ENCODE data around the gene MYOCOS. TPM values are rescaled to one million over a fixed set of nuclear protein-coding genes. Genes with fewer than 3 reads are reported as not detected.

Gene MYOCOS
- total RNA-seq, 2 donors from 2014 or later, result not detected

GRCh38 chr1:171583591-171584201 is 38.3 kb upstream of the MYOCOS start:
- no peaks in the 10 kb centered on the region for H3K4me1 ChIP-seq (replicated peaks)
- DNase-seq (ENCODE audit: low spot score), result no peak
- no peaks in the 10 kb centered on the region for H3K27me3 ChIP-seq (replicated peaks; ENCODE audit: insufficient read depth)
- H3K9me3 ChIP-seq, result no peaks in the 10 kb centered on the region
- H3K36me3 ChIP-seq, result peaks cover 0 to 4% of the 10 kb centered on the region in 2 donors
- no peak overlapping the region for H3K27ac ChIP-seq
- intact Hi-C loops (cut with DNase I), result no loop called here
- WGBS, result 47% methylated on average over 1 of the region's 1 CpG
- H3K4me3 ChIP-seq, result no peak overlapping the region
- TF ChIP-seq CTCF (IDR thresholded peaks at IDR 0.05), result no peak
- TF ChIP-seq POLR2A (IDR thresholded peaks at IDR 0.05), result no peak
- no peak for TF ChIP-seq POLR2AphosphoS5 (IDR thresholded peaks at IDR 0.05)

- peaks cover 0 to 4% of the 10 kb centered on the region in 2 donors for H3K36me3 ChIP-seq
- intact Hi-C loops (cut with DNase I), result no loop called here
Measured at GRCh38 chr1:171585715-171586114, 36.3 kb upstream of the MYOCOS start.

DNA sequence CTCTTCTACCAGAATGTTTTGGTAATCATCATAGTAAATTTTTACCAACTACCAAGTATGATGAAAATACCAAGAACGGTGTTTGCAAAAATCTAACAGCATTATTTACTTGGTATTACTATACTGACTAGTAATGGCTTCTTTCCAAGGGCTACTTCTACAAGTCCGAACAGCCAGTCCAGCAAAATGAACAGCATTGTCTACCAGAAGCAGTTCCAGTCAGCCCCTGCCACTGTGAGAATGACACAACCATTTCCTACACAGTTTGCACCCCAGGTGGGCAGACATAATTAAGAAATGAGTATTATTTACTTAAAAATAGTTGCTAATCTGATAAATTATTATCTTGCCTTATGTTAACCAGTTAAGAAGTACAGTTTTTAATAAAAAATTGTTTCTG is 33.8 kb upstream of the MYOCOS start:
- H3K36me3 ChIP-seq, result peaks cover 0 to 4% of the 10 kb centered on the region in 2 donors
- DNase-seq (ENCODE audit: low spot score), result no peak
- H3K9me3 ChIP-seq, result no peaks in the 10 kb centered on the region
- H3K27me3 ChIP-seq (replicated peaks; ENCODE audit: insufficient read depth), result no peaks in the 10 kb centered on the region
- H3K27ac ChIP-seq, result no peak overlapping the region
- H3K4me3 ChIP-seq, result no peak overlapping the region
- TF ChIP-seq POLR2A (IDR thresholded peaks at IDR 0.05) (no peak), CTCF (IDR thresholded peaks at IDR 0.05) (no peak), POLR2AphosphoS5 (IDR thresholded peaks at IDR 0.05) (no peak)
- no peaks in the 10 kb centered on the region for H3K4me1 ChIP-seq (replicated peaks)
- intact Hi-C loops (cut with DNase I), result no loop called here
- WGBS, result 65% methylated on average over 2 of the region's 2 CpGs

More at GRCh38 chr1:171585715-171586114, 36.3 kb upstream of the MYOCOS start:
- H3K27me3 ChIP-seq (replicated peaks; ENCODE audit: insufficient read depth), result no peaks in the 10 kb centered on the region
- whole genome bisulfite sequencing, result 79% methylated on average over 9 of the region's 9 CpGs
- no peaks in the 10 kb centered on the region for H3K9me3 ChIP-seq
- TF ChIP-seq POLR2A (IDR thresholded peaks at IDR 0.05) (no peak), POLR2AphosphoS5 (IDR thresholded peaks at IDR 0.05) (no peak), CTCF (IDR thresholded peaks at IDR 0.05) (no peak)
- H3K4me3 ChIP-seq, result no peak overlapping the region
- no peak overlapping the region for H3K27ac ChIP-seq
- H3K4me1 ChIP-seq (replicated peaks), result no peaks in the 10 kb centered on the region
- no peak for DNase-seq (ENCODE audit: low spot score)

DNA sequence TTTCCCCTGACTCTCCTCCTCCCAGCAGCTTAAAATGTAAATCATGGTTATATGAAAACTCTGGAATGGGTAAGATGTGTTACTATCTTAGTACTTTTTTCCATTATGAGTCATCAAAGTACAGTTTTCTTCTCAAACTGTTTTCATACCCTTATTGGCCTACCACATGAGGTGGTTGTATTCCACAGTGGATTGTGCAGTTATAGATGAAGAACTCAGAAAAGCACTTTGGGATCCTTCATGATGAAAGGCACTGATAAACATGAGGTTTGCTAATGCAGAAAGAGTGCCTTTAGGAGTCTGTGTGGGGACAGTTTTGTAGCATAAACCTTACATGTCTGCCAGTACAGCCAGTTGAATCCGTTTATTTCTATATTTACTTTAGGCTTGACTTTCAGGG is 32.0 kb upstream of the MYOCOS start:
- Histone ChIP-seq H3K9me3 (no peaks in the 10 kb centered on the region), H3K4me1 (replicated peaks) (no peaks in the 10 kb centered on the region), H3K27me3 (replicated peaks; ENCODE audit: insufficient read depth) (no peaks in the 10 kb centered on the region), H3K27ac (no peak overlapping the region), H3K36me3 (peaks cover 0 to 4% of the 10 kb centered on the region in 2 donors), H3K4me3 (no peak overlapping the region)
- intact Hi-C loops (cut with DNase I), result no loop called here
- WGBS, result 46% methylated on average over 1 of the region's 1 CpG
- no peak for DNase-seq (ENCODE audit: low spot score)
- TF ChIP-seq POLR2AphosphoS5 (IDR thresholded peaks at IDR 0.05) (no peak), POLR2A (IDR thresholded peaks at IDR 0.05) (no peak), CTCF (IDR thresholded peaks at IDR 0.05) (no peak)

GRCh38 chr1:171595324-171595723 is 26.7 kb upstream of the MYOCOS start:
- Histone ChIP-seq H3K36me3 (no peaks in the 10 kb centered on the region), H3K9me3 (no peaks in the 10 kb centered on the region), H3K4me3 (no peak overlapping the region), H3K27me3 (replicated peaks; ENCODE audit: insufficient read depth) (no peaks in the 10 kb centered on the region), H3K27ac (no peak overlapping the region), H3K4me1 (replicated peaks) (no peaks in the 10 kb centered on the region)
- 70% methylated on average over 1 of the region's 1 CpG for WGBS
- TF ChIP-seq CTCF (IDR thresholded peaks at IDR 0.05) (no peak), POLR2AphosphoS5 (IDR thresholded peaks at IDR 0.05) (no peak), POLR2A (IDR thresholded peaks at IDR 0.05) (no peak)
- intact Hi-C loops (cut with DNase I), result no loop called here
- DNase-seq (ENCODE audit: low spot score), result no peak
